Right atrium auricular region (tissue), 2 donors: ENCODE data around the gene HOXA7. TPM values are rescaled to one million over a fixed set of nuclear protein-coding genes. Genes with fewer than 3 reads are reported as not detected.
A peak's percentile ranks its signal among the peaks of the same experiment; 100 is the strongest.

ENCODE experiments used
- DNase-seq: peaks from one replicate; pipeline ENCODE4 v3.0.0-alpha.2; 2019; ENCODE audit warnings: low spot score
- H3K27ac ChIP-seq, 2 donors: fragments of 200-600 bp; sonication (generic); 1 replicate in 1 of 2; 2 replicates in 1 of 2; pipeline ENCODE4 v1.5.1; 2016 to 2019
- H3K27me3 ChIP-seq, 2 donors: fragments of 200-600 bp; sonication (generic); one replicate each; pipeline versions ENCODE4 v1.5.1 to v1.6.0; 2017 to 2019
- H3K36me3 ChIP-seq: fragments of 200-600 bp; sonication (generic); one replicate; pipeline ENCODE4 v1.5.1; 2016
- H3K4me1 ChIP-seq, 2 donors: fragments of 200-600 bp; sonication (generic); one replicate each; pipeline versions ENCODE4 v1.5.1 to v1.6.0; 2017 to 2019
- H3K4me3 ChIP-seq, 2 donors: fragments of 200-600 bp; sonication (generic); 1 replicate in 1 of 2; 2 replicates in 1 of 2; pipeline ENCODE4 v1.5.1; 2017 to 2019; ENCODE audit warnings: mild to moderate bottlenecking in 1 of 2, moderate library complexity in 1 of 2
- H3K9me3 ChIP-seq, 2 donors: fragments of 200-600 bp; sonication (generic); one replicate each; pipeline ENCODE4 v1.5.1; 2019
- CTCF ChIP-seq, 2 donors: fragments of 200-600 bp; sonication (generic); IDR thresholded peaks; one replicate each; pipeline ENCODE4 v1.5.1; 2019; ENCODE audit warnings: antibody characterized with exemption in 2 of 2
- total RNA-seq, 2 donors: library from RNA; depleted of rRNA; stranded (reverse); fragments of >200 nt; gene quantifications; one replicate each; pipeline ENCODE4 v1.1.0, GENCODE V29; 2016

The HOXA7 gene
- total RNA-seq, 2 donors from 2014 or later: not detected

GRCh38 chr7:27176524-27176845 is 20.0 kb upstream of the HOXA7 start:
- Histone ChIP-seq H3K9me3 (no peaks in the 10 kb centered on the region), H3K27me3 (peaks cover 56 to 78% of the 10 kb centered on the region in 2 donors), H3K4me1 (peaks cover 0 to 36% of the 10 kb centered on the region in 2 donors), H3K36me3 (no peaks in the 10 kb centered on the region), H3K27ac (no peak overlapping the region), H3K4me3 (no peak overlapping the region)
- no peak for DNase-seq
- TF ChIP-seq CTCF (IDR thresholded peaks at IDR 0.05): no peak

DNA sequence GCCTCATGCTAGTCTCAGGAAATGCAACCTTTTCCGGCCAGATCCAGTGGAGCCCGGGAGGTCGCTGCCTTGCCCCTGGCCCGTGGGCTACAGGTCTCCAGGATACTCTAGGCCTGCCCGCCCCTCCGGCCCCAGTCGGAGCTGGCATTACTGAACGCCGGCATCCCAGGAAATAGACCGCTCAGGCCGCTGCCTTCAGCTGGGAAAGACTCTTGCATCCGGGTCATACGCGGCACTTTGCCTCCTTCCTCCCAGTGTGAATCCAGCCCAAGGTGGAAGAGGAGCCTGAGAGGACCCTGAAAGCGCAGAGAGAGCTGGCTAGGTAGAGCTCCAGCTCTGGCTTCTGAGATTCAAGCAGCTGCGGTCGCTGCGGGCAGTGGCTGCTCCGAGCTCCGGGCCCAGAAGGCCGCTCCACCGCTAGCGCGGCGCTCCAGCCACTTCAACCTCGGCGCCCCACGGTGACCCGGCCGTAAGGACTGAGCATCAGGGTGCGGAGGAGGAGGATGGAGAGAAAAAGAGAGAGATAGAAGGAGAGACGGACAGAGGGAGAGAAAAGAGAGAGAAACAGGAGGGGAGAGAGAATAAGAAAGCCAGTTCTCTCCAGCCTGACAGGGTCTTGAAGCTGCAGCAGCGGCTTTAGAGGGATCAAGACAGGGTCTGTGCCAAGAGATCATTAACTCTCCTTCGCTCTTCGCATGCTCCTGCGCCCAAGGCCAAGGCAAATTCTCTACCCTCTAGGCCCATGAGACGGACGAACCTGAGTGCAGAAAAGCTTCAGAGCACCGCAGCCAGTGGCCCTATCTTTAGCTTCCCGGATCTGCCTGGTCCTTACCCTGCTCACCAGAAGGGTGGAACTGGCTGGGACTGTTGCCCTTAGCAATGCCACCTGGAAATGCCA is 19.4 kb upstream of the HOXA7 start:
- H3K9me3 ChIP-seq: no peaks in the 10 kb centered on the region
- no peak for DNase-seq
- H3K27me3 ChIP-seq: peaks cover 60 to 79% of the 10 kb centered on the region in 2 donors
- H3K4me3 ChIP-seq: no peak overlapping the region
- H3K27ac ChIP-seq: no peak overlapping the region
- H3K4me1 ChIP-seq: peaks cover 0 to 36% of the 10 kb centered on the region in 2 donors
- TF ChIP-seq CTCF (IDR thresholded peaks at IDR 0.05): no peak
- H3K36me3 ChIP-seq: no peaks in the 10 kb centered on the region

DNA sequence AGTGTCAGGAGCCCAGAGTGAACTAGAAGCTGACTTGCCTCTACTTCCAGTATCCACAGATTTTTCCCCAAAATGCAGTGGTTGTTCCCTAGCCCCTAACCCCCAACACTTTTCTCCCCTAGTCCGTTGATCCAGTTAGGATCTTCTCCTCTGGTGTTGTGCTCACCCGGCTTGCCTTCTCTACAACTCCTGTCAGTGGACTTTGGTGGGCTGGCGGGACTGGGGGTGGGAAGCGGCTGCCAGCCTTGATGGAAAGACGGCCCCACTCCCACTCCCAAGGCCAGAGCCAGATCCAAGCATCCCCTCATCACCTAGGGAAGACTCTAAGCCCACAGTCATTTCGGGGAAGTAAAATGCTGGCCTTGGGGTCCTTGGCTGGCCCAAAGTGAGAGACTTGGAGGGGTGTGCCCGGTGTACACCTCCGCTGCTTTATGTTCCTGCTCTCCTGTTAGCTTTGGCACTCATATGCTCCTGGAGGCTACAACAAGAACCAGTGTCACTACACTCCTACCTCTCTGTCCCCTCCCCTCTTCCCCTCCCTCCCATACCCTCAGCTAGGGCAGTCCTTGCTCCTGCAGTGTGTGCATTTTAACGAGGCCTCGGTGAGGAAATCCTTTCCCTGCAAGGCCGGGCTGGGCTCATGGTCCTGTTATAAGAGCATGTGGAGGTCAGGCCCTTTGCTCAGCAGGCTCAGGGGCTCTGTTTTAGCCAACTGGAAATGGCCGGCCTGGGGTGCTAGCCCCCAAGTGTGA is 18.6 kb upstream of the HOXA7 start:
- no peak for DNase-seq
- peaks cover 59 to 75% of the 10 kb centered on the region in 2 donors for H3K27me3 ChIP-seq

GRCh38 chr7:27173956-27174873 is 17.7 kb upstream of the HOXA7 start, which contains the start of gene HOXA10:
TSS of gene HOXA10 (minus strand) at chr7:27174320. CDS start at chr7:27174306, 14 bp downstream.
- Histone ChIP-seq H3K36me3 (no peaks in the 10 kb centered on the region), H3K4me3 (peak within 1 kb of the TSS; percentile 20 to 46), H3K9me3 (no peaks in the 10 kb centered on the region), H3K27me3 (peaks cover 60 to 75% of the 10 kb centered on the region in 2 donors), H3K27ac (no peak within 1 kb of the TSS), H3K4me1 (peaks cover 0 to 36% of the 10 kb centered on the region in 2 donors)
- no peak for TF ChIP-seq CTCF (IDR thresholded peaks at IDR 0.05)
- no peak for DNase-seq

More for the DNA sequence above, 18.6 kb upstream of the HOXA7 start:
- H3K4me1 ChIP-seq: peaks cover 0 to 35% of the 10 kb centered on the region in 2 donors
- TF ChIP-seq CTCF (IDR thresholded peaks at IDR 0.05): no peak
- H3K9me3 ChIP-seq: no peaks in the 10 kb centered on the region
- H3K4me3 ChIP-seq: no peak overlapping the region
- H3K36me3 ChIP-seq: no peaks in the 10 kb centered on the region
- H3K27ac ChIP-seq: no peak overlapping the region

GRCh38 chr7:27173511-27173955 is 17.1 kb upstream of the HOXA7 start:
- H3K4me1 ChIP-seq: peaks cover 0 to 36% of the 10 kb centered on the region in 2 donors
- H3K36me3 ChIP-seq: no peaks in the 10 kb centered on the region
- DNase-seq: no peak
- H3K4me3 ChIP-seq: peak overlapping the region; percentile 20 to 46
- no peak for TF ChIP-seq CTCF (IDR thresholded peaks at IDR 0.05)
- no peaks in the 10 kb centered on the region for H3K9me3 ChIP-seq
- peaks cover 57 to 79% of the 10 kb centered on the region in 2 donors for H3K27me3 ChIP-seq
- H3K27ac ChIP-seq: no peak overlapping the region
